Activated CD8-positive, alpha-beta memory T cell treated with anti-CD3 and anti-CD28 coated beads, Interleukin-2, amount 50 U/mL, for 24 hours (primary cell): ENCODE results near the gene KDM4E.

Experiments used
- DNase-seq: peaks from one replicate; pipeline ENCODE4 v3.0.0-alpha.2; 2020; ENCODE audit errors: extremely low read depth

The KDM4E gene

DNA sequence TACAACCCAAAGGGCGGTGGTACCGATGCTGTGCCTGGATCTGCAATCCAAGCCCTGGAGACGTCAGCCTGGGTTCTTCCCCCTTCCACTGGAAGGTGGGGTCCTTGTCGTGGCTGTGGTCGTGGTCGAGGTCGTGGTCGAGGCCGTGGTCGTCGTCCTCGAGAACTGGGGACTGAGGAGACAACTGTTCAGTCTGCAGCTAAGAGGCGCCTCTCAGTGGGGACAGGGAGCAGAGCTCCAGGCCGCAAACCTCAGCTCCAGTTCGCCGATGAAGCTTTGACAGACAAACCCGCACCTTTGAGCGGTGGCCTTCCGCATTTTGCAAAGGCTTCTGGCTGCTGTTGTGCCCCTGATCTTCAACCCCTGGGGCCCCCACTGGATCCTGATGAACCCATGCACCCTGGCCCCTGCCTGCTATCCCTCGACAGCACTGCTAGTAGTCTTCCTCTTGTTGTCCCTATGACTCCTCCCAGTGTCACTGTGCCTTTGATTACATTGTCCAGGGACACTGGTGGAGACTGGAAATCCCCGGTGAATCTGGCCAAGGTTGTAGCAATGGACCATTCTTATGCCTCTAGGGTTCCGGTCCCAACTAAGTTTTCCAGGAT lies 25.6 kb downstream of the KDM4E start:
- DNase-seq: no peak

DNA sequence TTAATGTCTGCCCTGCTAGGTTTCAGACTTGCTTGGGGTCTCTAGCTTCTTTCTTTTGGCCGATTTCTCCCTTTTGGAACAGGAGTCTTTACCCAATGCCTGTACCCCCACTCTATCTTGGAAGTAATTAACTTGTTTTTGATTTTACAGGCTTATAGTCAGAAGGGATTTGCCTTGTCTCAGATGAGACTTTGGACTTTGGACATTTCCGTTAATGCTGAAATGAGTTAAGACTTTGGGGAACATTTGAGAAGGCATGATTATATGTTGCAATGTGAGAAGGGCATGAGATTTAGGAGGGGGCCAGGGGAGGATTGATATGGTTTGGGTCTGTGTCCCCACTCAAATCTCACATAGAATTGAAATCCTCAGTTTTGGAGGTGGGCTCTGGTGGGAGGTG lies 29.3 kb downstream of the KDM4E start:
- no peak for DNase-seq

DNA sequence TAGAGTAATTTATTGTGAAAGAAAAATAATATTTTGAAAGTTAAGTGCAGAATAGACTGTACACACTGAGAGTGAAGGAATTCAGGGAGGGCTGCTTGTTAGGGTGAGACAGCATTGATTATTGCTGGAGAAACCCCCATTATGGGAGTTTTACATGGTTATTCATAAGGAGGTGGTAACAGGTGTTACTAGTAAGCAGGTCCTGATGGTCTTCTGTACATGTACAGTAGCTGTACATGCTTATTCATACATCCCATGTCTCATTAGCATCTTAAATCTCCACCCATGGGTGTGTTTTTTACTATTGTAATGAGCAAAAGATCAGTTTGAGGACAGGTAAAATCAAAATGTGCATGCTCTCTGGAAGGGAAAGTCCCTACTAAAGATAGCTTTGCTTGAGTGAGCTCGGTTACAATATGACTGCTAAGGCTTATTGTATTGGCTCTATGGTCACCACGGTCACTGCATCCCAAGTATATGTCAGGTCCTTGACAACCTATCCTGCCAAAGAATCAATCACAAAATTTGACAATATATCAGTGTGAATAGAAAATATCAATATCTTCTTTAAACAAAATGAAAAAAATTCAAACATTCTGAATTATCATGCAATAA lies 30.3 kb downstream of the KDM4E start:
- no peak for DNase-seq

DNA sequence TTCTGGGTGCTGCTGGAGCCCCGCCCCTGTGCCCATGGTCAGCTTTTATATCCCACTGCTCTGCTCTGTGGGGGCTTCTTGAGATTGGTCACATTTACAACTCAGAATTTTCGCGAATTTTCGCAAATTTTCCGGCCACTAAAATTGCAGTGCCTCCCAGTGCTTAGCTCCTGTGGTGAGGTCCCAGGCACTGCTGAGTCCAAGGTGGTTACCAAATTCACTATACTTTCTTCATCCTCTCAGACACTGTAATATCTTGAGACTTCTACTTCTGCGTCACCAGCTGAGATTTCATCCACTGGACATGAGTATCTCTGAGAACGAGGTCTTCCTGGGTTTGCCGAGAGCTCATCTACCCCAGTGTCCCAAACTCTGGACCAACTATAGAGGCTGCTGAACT lies 32.9 kb downstream of the KDM4E start:
- no peak for DNase-seq

DNA sequence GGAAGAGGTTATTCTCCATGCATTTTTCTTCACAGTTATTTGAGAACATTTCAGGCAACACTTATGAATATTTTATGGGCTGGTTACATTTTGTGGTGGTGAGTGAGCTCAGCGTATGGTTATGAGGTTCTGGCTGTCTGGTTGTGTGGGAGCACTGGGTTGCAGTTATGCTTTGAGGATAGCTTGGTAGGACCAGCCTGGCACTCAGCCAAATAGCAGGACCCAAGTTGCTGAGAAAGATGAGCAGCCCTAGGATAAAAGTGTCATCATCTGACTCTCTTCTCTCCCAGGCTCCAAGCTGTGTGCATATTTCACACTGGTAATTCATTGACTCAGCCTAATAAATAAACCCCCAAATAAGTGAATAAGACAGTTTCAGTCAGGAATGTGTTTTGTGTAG lies 33.6 kb downstream of the KDM4E start:
- no peak for DNase-seq

DNA sequence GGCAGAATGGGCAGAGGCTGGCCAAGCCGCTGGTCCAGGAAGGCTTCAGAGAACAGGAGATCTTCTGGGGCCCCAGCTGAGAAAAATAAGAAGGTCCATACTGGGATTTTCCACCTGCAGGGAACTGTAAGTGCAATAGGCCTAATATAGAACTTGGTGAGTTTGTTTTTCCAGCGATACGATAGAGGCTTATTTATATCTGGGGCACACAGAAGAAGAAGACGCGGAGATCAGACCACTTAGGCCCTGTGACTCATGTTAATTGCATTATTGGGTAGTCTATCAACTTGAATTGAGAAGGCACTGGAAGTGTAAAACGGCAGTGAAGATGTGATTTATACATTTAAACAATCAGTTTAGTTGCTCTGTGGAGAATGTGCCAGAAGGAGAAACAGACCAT lies 34.0 kb downstream of the KDM4E start:
- no peak for DNase-seq

DNA sequence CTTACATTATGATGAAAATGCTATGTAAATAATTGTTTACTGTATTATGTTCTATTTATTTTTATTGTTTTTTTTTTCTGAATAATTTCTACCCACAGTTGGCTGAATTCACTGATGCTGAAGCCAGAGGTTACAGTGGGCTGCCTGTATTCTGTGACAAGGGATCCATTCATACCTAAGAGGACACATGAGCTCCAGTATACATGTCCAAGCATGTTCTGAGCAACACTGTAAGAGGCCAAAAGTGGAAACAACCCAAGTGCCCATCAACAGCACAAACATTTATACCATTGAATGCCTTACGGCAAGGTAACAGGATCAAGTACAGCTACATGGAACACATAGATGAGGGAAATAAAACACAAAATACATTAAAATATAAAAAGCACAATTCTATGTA lies 40.3 kb downstream of the KDM4E start:
- DNase-seq: no peak

DNA sequence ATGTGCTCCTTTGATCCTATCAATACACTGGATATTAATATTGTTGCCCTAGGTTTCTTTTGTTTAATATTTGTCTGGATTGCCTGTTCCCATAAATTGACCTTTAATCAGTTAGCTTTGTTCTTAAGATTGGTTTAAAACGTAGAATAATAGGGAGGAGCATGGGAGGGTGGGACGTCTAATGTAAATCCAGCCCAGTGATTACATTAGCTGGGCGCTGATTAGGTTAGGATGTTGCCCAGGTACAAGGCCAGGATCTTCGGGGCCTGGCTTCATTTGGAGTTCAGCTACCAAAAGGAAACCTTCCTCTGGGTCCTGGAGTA lies 41.6 kb downstream of the KDM4E start, which contains the start of gene SRSF8:
SRSF8 (plus strand) TSS at position 204 of the 323 bp plus-strand sequence. CDS start 308 bp downstream, outside the sequence.
- DNase-seq: no peak

DNA sequence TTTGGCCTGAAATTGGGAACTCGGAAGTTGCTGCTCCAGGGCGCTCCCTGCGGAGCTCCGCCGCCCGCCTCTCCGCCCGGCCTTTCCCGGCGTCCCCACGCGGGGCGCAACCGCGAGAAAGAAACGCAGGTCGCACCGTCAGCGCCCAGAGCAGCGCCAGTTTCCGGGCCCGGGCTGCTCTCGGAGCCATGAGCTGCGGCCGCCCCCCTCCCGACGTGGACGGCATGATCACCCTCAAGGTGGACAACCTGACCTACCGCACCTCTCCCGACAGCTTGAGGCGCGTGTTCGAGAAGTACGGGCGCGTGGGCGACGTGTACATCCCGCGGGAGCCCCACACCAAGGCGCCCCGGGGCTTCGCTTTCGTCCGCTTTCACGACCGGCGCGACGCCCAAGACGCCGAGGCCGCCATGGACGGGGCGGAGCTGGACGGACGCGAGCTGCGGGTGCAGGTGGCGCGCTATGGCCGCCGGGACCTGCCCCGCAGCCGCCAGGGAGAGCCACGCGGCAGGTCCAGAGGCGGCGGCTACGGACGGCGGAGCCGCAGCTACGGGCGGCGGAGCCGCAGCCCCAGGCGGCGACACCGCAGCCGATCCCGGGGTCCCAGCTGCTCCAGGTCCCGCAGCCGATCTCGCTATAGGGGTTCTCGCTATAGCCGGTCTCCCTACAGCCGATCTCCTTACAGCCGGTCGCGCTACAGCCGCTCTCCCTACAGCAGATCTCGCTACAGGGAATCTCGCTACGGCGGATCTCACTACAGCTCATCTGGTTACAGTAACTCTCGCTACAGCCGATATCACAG lies 42.2 kb downstream of the KDM4E start:
- peak; percentile 21 for DNase-seq

DNA sequence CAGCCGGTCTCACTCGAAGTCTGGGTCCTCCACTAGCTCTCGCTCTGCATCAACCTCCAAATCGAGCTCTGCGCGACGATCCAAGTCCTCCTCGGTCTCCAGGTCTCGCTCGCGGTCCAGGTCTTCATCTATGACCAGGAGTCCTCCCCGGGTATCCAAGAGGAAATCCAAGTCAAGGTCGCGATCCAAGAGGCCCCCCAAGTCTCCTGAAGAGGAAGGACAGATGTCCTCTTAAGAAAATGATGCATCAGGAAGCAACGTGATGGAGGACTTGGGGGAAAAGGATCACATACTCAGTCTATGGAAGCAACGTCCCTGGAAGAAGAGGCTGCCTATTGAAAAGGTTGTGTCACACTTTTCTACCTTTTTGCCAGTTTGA lies 42.8 kb downstream of the KDM4E start:
- DNase-seq: no peak

DNA sequence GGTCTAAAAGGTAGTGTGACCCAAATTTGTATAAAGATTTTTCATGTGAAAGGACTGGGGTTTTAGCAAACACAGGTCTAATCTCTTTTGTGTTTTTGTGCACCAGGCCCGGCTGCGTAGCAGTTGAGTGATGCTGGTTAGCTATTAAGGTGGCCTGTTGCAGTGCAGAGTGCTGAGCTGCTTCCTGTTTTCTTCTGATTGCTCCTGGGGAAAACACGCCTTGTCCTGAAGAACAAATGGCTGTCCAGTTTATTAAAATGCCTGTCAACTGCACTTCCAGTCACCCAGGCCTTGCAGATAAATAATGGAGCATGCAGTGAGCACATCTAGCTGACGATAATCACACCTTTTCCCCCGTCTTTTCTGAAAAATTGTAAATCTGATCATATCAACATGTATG lies 43.5 kb downstream of the KDM4E start:
- no peak for DNase-seq

DNA sequence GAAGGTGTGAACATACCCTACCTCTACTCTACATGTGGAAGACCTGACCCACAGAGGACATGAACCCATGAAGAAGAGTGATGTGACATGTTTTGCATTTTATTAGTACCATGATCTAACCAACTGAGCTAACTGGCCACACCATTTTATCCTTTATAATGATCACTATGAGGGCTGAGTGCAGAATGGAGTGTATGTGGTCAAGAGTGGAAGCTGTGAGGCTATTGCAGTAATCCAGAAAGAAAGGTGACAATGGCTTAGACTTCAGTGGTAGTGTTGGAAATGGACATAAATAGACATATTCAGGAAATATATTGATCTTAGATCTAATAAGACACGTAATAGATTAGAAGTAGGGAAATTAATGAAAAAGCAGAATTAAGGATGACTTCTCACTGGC lies 45.4 kb downstream of the KDM4E start:
- no peak for DNase-seq

DNA sequence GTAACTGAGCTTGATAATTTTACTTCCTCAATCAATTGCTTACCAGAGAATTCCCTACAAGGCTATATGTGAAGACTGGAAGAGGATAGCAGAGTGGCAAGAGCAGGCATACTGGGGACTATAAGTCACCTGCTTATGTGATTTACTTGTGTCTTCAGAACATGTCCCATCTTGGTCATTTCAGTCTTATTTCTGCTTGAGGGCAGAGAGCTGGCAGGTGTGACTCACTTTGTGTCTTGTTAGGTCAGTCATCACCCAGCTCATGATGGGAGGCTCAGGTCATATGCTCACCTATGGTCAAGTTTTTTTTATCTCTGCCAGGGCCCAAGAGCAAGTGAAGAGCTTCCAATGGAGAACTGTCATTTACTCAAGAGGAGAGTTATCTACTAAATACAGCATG lies 47.9 kb downstream of the KDM4E start:
- no peak for DNase-seq

DNA sequence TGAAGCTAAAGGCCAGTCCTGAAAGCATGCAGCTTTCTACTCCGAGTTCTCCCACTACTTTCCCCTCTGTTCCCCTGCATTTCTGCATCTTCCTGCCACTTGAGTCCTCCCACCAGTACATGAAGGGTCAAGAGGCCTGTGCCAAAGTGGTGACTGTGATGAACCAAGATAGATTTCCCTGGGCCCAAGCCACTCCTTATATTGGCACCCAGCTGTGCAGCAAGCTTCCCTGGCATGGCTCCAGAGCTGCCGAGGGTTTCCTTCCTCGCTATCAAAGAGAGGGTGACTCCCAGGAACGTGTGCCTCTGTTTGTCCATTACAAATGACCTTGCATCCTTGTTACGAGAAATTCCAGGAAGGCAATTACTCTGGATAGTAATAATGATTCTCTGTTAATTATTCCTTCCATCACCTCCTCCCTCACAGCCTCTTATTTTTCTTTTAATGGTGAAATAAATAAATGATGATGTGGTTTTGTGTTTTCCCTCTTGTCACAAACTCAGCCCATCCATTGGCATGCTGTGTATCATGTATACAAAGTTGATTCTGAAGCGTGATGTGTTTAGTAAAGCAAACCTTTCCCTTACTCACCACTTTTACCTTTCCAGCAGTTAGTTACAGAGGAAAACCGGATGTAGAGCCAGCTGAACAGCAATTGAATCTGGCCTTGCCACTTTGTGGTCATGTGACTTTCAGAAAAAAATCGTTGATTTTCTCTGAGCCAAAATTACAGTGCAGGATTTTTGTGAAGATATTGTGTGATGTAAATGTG lies 49.9 kb downstream of the KDM4E start:
- no peak for DNase-seq

DNA sequence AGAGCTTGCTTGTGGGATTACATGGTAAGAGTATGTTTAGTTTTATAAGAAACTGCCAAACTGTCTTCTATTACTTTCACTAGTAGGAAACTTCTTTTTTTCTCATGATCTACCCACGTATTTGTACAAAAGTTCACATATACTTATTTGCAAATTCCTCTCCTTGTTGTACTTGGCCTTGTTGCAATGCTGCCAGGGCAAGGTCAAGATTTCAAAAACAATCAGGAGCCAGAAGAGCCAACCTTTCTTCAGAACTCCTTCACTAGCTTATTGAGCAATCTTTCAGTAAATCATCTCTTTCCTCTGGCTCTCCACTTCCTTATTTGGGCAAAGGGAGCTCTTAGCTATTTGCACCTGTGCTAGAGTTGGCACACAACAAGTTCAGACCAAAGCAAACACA lies 51.4 kb downstream of the KDM4E start:
- no peak for DNase-seq

DNA sequence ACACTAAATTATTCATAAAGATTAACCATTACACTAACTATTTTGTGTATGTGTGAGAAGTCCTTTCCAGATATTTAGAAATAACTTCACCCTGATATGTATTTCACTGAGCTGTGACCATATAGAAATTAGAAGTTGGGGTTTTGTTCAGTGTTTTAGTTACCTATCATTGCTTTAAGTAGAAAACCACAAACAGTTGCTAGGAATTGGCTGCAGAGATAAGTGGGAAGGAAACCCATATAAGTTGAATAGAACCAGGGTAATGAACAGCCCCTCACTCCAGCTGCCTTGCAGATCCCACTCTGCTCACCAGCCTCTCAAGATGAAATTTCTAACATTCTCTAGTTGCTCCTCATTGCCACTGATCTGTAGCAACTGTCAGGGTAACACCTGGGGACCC lies 51.9 kb downstream of the KDM4E start:
- DNase-seq: no peak
